Stimulated activated CD4-positive, alpha-beta T cell treated with anti-CD3 and anti-CD28 coated beads, Interleukin-4, amount 100 ng/mL, for 24 hours (primary cell): Measurements from ENCODE around the gene KLF5.

Experiments
- DNase-seq: peaks from one replicate; pipeline ENCODE4 v3.0.0-alpha.2; 2020

Gene KLF5

DNA sequence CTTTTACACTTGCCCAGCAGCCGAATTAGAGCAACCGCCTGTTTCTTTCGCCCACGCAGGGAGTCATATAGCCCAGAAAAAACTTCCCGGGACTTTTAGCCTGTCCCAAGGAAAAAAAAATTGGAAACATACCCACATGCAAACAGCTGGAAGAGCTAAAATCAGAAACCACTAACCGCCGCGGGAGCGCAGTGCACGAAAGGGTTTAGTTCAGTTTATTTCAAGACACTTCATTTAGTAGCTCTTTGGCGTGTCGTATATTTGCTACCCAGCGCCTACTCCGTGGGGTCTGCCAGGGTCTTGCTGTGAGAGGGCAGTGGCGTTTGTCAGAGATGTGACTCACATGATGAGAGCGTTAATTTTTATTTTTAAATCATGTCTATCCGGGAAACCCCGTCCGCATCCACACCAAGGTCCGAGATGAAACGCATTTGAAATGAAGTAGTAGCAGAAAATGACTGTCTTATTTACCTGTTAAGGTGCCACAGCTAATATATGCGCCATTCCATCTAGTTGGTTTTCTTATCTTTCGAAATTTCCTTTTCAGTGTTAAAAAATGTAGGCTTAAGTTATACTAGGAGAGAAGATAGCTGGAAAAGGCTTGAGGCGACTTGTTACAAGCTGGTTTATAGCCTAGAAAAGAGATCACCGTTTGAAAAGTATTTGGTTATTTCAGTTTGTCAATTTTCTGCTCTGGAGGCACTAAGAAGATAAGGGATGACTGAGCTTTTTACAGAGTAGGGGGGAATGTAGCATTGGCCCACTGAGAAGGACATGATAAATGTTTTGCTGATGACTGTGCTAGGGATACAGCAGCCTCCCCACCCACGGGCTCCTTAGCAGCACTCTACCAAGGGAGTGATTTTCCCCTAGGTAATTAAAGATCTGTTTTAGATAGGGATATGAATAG lies 1.7 kb downstream of the KLF5 start:
- DNase-seq: peak; percentile 3

DNA sequence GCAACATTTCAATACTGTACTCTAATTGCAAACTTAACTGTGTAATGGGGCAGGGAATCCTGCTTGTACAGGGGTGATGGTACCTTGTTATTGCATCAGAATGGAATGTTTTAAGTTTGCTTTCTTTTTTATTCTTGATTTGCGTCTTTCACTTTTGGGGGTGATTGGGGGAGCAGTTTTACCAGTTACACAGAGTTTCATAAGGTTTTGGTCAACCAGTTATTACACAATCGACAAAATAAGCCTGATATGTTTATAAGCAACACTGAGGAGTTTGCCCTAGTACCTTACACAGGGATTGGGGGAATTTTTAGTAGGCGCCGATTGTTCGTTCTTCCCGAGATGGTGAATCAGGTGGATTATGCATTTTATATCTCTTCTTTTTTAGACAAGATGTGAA lies 2.7 kb downstream of the KLF5 start:
- no peak for DNase-seq

DNA sequence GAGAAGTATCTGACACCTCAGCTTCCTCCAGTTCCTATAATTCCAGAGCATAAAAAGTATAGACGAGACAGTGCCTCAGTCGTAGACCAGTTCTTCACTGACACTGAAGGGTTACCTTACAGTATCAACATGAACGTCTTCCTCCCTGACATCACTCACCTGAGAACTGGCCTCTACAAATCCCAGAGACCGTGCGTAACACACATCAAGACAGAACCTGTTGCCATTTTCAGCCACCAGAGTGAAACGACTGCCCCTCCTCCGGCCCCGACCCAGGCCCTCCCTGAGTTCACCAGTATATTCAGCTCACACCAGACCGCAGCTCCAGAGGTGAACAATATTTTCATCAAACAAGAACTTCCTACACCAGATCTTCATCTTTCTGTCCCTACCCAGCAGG lies 3.1 kb downstream of the KLF5 start:
- no peak for DNase-seq

- DNase-seq: no peak
Observed at GRCh38 chr13:73062468-73062867, 3.7 kb downstream of the KLF5 start.

- no peak for DNase-seq
Observed at GRCh38 chr13:73063166-73063565, 4.4 kb downstream of the KLF5 start.

GRCh38 chr13:73065036-73065435 lies 6.2 kb downstream of the KLF5 start:
- no peak for DNase-seq

GRCh38 chr13:73065665-73066340 lies 7.0 kb downstream of the KLF5 start:
- DNase-seq: no peak

DNA sequence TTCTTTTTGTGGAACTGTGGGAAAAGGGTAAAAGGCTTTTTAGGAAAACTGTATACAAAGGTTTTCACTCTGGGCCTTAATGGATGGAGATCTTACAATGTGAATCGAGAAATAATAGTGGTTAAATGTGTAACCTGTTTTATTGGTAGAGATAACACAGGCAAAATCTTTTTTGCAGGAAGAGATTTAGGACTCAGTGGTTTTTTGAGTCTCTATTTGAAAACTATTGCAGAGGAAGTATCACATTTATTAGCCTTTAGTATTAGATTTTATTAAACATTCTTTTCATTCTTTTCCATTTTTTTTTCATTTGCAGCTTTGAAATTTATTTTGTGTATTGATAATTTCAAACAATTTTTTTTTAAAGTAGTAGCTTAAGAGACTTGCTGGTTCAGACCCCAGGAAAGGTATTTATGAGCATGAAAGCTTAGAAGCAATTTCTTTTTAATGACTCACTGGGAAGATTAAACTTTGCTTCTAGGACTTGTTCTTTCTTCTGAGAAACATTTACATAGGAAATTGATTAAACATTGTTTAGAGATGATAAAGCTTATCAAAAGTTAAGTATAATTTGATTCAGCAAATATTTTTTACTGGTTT lies 10.5 kb downstream of the KLF5 start:
- no peak for DNase-seq

- DNase-seq: no peak
Observed at GRCh38 chr13:73070451-73071098, 11.8 kb downstream of the KLF5 start.

DNA sequence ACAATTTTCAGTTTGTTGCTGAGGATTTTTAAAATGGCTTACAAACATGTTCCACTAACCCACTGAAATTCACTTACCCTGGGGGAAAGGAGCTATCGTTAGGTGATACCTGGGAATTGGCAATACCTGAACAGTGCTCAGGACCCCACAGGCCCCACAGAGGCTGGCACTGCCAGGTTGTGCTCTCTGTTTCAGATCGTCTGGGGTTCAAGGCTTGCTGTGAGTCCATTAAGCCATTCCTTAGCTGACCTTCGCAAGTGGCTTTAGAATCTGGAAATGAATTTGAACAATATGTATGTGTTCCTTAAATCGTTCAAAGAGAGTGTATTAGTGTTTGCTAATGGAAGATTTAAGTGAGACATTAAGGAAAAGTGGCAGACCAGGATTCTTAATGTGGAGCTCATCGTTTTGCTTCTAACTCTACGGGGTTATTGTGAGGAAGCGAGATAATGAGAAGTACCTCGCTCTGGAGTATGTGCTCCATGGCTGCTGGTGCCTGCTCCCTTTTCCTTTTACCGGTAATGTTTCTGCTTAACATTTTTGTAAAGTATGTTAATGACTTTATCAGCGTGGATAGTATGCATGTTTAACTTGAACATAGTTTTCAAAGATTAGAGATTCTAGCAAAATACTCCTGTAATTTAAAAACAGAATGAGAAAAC lies 13.6 kb downstream of the KLF5 start:
- DNase-seq: no peak

- no peak for DNase-seq
Observed at GRCh38 chr13:73073050-73073449, 14.2 kb downstream of the KLF5 start.

DNA sequence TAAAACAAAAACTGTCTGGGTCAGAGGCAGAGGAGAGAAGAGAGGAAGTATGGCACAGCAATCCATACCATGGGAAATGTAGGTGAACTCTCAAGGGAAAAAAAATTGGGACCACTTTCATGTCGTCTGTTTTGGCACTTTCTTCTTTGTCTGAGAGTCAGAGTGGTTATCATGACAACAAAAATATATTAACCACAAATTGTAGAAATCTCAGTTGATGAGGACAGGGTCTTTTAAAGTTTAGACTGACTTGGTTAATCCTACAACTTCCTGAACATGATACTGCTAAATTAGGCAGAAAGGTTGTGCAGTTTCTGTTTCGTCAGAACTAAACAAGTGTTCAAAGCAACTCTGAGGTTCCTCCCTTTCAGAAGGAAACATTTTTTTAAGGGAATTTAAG lies 15.2 kb downstream of the KLF5 start:
- DNase-seq: no peak

DNA sequence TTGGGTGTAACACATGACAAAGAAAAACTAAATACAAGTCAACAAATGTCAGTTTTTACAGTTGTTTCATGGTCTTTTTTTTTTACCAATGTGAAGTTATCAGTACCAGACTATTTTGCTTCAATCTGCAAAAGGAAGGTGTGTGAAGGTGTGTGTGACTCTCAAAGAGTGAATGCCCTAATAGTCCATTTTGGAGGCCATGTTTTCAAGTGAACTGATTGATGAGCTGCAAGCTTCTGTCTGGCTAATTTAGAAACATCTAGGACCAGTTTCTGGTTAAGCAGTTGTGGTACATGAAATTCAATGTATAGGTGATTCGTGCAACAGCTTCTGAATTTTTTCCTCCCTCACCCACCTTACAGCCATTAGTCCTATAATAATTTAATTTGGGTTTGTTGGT lies 16.1 kb downstream of the KLF5 start:
- DNase-seq: no peak

- no peak for DNase-seq
Observed at GRCh38 chr13:73075546-73075945, 16.7 kb downstream of the KLF5 start.

- no peak for DNase-seq
Observed at GRCh38 chr13:73075954-73076353, 17.1 kb downstream of the KLF5 start.

GRCh38 chr13:73077865-73078264 lies 19.1 kb downstream of the KLF5 start:
- no peak for DNase-seq

DNA sequence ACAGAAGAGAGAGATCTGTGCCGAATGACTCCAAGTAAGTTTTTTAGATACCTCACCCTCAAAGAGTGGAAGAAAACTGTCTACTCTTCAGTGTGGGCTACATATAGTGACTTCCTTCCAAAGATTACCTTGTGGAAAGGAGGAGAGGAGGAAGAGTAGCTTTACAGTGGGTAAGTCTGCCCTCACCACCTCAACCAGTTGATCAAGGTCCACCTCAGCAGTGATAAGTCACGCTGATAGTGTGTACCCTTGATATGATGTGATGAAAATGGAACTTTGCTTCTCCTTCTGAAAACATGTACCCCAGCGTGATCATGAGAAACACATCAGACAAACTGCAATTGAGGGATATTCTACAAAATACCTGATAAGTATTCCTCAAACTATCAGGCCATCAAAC lies 20.6 kb downstream of the KLF5 start:
- DNase-seq: no peak

DNA sequence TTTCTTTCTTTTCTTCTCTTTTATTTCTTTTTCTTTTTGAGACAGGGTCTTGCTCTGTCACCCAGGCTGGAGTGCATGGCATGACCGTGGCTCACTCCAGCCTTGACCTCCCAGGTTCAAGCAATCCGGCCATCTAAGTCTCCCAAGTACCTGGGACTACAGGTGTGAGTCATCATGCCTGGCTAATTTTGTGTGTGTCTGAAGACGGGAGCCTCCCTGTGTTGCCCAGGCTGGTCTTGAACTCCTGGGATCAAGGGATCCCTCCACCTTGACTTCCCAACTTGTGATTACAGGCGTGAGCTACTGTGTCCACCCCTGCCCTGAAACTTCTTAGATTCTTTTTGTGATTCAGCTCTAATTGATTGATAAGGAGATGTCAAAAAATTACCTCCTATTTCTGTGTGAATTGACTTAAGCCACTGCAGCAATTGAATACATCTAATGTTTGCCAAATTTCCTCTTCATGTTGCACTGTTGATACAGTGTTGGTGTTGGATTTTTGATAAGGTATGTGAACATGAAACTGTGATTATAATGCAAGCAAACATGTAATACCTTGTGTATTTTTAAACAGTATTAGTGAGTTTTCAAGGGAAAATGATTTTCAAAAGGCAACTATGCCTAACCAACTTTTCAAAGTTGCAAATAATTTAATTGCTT lies 22.6 kb downstream of the KLF5 start:
- no peak for DNase-seq

DNA sequence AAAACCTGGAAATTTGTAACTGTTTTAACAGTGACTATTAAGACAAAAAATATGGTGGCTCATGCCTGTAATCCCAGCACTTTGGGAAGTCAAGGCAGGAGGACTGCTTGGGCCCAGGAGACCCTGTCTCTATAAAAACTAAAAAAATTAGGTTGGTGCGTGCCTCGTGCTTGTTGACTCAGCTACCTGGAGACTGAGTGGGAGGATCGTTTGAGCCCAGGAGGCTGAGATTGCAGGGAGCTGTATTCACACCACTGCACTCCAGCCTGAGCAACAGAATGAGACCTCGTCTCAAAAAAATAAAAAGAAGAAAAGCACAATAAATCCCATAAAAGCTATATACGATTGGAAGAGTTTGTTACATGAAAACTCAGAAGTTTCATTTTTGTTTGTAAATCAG lies 23.7 kb downstream of the KLF5 start:
- DNase-seq: no peak

DNA sequence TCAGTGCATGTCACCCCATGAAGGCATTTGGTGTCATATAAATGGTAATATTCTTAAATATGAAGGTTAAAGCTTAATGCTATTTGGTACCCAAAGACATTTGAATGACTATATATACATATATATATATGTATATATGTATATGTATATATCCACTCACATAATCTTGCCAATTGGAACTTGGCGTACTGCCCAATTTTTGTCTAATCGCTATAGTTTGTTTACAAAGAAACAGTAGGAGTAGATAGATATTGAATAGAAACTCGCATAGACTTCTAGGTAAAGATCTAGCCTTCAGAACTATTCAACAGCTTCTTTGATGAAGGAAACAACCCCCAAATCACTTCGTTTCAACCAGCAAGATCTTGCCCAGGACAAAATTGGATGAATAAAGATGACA lies 24.1 kb downstream of the KLF5 start:
- DNase-seq: no peak

DNA sequence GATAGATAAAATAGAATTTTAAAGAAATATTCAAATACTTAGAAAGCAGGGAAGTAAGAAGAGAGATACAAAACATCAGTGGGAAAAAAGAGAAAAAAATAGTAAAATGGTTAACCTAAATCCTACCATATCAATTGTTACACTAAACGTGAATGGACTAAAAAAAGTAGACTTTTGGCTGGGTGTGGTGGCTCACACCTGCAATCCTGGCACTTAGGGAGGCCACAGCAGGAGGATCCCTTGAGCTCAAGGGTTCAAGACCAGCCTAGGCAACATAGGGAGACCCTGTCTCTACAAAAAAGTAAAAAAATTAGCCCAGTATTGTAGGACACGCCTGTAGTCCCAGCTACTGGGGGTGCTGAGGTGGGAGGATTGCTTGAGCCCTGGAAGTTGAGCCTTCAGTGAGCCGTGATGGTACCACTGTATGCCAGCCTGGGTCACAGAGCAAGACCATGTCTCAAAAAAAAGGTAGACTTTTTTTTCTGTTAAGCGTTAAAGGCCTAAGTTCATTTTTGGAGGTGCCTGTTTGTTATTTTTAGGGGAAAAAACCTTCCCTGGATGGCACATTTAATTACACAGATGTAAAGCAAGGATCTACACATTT lies 29.6 kb downstream of the KLF5 start:
- no peak for DNase-seq

DNA sequence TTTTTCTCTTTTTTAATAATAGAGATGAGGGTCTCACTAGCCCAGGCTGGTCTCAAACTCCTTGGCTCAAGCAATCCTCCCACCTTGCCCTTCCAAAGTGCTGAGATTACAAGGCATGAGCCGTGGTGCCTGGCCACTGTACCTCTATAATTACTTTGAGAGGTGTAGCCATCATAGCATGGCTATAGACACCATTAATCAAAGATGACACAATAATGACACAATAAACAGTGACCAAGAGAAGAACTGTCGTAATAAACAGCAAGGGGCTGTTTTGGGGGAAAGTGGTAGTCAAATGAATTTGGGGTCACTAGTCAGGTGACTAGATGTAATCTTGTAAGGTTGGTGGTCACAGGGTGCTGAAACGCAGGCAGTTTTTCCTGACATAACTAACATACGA lies 30.4 kb downstream of the KLF5 start:
- DNase-seq: no peak
